ENCODE measurements around the gene DHRS4. TPM values are rescaled to one million over a fixed set of nuclear protein-coding genes. Genes with fewer than 3 reads are reported as not detected.
"Not testable (repeated sequence)": the region's sequence is repeated elsewhere in the genome, so short reads cannot be mapped to it uniquely, and the experiment has no call there.

The DHRS4 gene
- total RNA-seq, 1 donor from 2014 or later = 42.9 TPM

DNA sequence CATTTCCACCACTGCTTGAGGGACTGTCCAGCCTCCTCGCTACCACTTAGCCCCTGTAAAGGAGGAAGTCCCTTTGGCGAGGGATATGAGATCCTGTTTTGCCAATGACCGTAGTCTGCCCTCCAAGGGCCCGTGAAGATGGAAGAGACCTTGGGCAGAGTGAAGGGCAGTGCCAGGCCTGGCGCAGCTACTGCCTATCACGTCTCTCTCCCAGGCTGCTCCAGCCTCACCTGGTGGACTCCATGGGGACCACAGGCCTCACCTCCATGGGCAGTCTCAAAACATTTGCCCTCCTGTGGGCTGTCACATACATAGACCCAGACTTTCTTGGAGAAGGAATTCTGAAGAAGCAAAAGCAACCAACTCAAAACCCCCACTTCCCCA, 34.6 kb downstream of the DHRS4 start:
- DNase-seq = not testable (repeated sequence)

DNA sequence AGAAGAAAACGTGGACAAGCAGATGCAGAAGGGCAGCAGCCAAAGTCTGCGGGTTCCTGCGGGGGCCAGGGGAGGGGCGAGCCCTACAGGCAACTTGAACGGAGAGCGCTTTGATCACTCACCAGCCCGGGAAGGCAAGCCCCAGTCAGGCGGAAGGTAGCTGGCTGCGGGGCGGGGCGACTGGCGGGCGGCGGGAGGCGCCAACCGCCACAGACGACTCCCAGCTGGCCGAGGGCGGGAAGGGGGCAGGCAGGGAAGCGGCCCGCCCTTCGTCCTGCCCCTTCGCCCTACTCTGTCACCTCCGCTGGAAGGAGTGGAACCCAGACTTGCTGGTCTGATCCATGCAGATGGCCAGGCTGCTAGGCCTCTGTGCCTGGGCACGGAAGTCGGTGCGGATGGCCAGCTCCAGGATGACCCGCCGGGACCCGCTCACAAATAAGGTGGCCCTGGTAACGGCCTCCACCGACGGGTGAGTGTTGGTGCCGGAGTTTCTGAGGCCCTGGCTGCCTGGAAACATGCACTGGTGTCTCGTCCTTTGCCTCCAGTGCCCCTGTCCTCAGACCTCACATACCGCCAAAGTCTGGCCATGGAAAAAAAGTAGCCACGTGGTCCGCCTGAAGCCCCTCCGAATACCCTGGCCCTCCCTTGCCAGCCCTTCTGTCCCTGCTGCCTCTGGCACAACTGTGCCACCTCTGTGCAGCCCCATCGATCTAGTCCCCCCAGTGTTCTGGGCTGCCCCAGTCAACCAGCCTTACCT, 35.2 kb downstream of the DHRS4 start, which contains the start of gene DHRS4L2:
DHRS4L2 (plus strand) TSS at position 323 of the 757 bp plus-strand sequence; CDS start at position 342, 19 bp downstream.
- DNase-seq = peak; percentile 71

DNA sequence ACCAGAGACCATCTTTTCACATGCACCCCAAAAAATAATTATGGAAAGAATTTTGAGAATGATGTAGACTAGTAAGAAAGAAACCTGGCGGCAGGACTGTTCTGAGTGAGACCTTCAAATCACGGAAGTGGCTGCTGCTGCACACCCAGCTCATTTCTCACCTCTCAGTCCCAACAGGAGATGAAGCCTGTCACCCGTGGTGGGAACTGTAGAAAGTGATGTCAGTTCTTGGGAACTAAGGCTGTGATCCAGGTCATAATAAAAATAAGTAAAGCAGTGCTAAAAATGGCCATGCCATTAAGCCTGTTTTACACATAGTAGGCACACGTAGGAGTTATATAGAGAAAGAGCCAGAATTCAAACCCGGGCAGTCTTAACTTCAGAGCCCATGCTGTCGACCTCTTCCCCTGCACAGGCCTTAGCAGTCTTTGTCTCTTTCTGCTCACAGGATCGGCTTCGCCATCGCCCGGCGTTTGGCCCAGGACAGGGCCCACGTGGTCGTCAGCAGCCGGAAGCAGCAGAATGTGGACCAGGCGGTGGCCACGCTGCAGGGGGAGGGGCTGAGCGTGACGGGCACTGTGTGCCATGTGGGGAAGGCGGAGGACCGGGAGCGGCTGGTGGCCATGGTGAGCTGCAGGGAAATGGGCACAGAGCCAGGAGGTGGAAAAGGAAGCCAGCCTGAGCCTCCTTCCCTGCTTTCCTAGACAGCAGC, 36.3 kb downstream of the DHRS4 start:
- DNase-seq = peak; percentile 20

DNA sequence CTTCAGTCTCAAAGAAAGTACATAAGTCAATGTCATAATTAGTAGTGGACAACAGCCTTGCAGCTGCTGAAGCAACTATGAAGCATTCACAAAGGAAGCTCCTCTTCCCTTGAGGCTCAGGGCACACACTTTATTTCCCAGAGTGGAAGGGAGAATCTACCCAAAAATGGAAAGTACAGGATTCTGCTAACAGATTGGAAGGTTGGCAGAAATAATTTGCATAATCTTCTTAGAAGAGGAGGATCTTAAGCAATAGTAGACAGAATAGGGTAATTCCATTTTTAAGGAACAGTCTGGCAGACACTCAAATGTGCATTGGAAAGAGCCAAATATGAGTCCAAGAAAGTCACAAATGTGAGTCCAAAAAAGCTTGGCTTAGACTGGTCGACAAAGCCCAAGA, 37.4 kb downstream of the DHRS4 start:
- not testable (repeated sequence) for DNase-seq

- not testable (repeated sequence) for DNase-seq
These were observed 39.5 kb downstream of the DHRS4 start for GRCh38 chr14:23993042-23993441.

DNA sequence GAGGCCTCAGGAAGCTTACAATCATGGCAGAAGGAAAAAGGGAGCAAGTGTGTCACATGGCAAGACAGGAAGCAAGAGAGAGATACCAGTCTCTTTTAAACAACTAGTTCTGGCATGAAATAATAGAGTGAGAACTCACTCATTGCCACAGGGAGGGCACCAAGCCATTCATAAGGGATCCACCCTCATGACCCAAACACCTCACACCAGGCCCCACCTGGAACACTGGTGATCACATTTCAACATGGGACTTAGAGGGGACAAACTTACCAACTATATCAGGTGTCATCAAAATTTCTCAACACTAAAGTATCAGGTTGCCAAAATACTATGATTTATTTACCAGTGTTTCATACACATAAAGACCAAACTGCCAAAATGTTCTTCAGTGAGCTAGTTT, 42.4 kb downstream of the DHRS4 start:
- not testable (repeated sequence) for DNase-seq

DNA sequence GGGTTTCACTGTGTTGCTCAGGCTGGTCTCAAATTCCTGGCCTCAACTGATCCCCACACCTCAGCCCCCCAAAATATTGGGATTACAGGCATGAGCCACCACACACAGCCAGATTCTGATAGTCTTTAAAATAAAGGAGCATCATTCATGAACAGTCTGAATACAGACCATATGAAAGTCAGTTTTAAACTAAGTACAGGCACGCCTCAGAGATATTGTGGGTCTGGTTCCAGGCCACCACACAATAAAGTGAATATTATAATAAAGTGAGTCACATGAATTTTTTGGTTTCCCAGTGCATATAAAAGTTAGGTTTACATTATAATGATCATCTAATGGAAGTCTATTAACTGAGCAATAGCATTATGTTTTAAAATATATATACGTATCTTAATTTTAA, 43.3 kb downstream of the DHRS4 start:
- not testable (repeated sequence) for DNase-seq

- DNase-seq = not testable (repeated sequence)
These were observed 46.1 kb downstream of the DHRS4 start for GRCh38 chr14:23999640-24000039.

GRCh38 chr14:24001078-24001477, 47.5 kb downstream of the DHRS4 start:
- DNase-seq = not testable (repeated sequence)

DNA sequence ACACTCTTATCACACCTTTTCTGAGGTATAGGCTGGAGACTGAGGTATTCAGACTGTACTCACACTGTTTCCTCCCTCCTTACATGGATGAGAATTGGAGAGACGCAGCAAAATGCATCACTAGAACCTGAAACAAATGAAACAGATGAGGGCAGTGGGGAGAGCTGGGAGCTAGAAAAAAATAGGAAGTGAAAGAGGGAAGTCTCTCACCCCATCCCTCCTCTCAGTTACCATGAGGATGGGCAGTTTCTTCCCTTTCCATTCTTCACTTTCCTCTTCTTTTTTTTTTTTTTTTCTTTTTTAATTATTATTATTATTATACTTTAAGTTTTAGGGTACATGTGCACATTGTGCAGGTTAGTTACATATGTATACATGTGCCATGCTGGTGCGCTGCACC, 48.1 kb downstream of the DHRS4 start:
- not testable (repeated sequence) for DNase-seq

- DNase-seq = not testable (repeated sequence)
These were observed 52.9 kb downstream of the DHRS4 start for GRCh38 chr14:24006471-24006816.

DNA sequence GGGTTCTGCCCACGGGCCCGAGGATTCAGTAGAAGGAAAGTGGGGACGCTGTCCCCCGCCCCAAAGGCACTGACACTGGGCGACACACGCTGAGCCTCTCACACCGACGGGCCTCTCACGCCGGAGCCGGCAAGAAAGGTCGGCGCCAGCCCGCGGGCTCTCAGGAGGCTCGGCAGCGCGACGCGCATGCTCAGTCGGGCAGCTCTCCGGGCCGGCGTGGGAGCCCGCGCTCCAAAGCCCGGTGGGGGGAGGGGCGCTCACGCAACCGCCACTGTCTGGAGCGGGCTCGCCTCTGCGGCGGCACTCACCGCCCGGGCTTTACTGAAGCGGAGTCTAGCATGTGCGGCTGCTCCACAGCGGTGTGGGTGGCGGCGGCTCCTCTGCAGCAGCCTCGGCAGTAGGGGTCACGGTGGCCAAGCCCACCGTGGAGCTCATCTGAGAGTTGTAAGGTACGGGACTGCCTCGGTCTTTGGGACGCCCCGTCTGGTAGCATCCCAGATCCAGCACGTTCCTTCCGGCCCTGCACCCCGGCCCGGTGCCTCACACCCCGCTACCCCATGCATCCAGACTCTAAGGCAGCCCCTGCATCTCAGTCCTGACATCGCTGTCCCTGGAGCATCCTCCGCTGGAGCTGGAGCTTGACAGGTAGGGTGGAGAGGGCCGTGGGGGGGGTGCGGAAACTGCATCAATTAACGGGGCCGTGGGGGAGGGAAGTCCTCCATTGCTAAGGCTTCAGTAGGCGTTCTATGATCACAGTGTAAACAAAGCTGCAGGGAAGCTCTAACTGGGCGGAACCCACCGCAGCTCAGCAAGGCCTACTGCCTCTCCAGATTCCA, 53.5 kb downstream of the DHRS4 start:
- peak; percentile 30 for DNase-seq

DNA sequence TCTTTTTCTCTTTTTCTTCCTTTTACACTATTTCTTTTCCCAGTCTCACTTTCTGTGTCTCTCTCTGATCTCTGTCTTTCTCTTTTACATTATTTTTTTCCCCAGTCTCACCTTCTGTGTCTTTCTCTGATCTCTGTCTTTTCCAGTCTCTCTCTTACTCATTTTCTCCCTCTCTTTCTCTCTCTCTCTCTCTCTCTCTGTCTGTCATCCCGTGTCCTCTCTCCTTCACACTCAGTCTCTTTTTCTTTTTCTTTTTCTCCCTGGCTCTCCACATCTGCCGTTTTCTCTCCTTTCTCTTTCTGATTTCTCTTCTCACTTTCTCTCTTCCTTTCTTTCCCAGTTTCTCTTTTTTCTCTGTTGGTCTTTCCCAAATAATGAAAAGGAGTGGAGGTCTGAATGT, 57.5 kb downstream of the DHRS4 start:
- DNase-seq = no peak

- not testable (repeated sequence) for DNase-seq
These were observed 59.2 kb downstream of the DHRS4 start for GRCh38 chr14:24012726-24013273.

DNA sequence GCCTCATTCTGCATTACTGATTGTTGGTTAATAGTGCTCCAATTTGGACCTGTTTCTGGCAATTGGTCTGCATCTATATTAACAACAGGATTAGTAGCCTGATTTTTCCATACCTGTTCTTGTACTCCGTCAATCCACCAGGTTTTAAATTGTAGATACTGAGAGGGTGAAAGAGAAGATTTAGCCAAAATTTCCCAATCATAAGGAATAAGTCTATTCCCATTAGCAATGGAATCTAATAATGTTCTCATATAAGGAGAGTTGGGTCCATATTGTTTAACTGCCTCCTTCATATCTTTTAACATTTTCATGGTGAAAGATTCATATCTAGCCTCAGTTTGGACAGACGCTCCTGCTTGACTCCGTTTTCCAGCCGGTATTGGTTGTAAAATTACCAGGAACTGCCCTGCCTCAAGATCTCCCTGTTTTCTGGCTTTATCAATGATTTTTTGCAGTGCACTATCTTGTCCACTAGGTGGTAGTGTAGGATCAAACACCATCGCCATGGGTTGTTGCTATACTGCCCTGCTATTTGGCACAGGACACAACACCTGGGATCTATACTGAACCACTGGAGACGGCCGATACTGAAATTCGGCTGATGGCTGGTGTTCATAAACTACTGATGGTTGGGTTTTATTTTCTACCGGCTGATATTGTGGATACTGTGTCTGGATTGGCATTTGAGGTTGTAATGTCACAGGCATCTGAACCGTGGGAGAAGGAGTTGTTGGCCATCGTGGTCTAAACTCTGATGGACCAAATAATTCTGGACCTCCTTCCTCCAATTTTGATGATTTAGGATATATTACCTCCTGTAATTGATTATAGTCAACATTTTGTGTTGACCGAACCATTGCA, 60.3 kb downstream of the DHRS4 start:
- peak; percentile 87 for DNase-seq

- DNase-seq = not testable (repeated sequence)
These were observed 62.2 kb downstream of the DHRS4 start for GRCh38 chr14:24015745-24016144.

Other genes with a start within 250 kb of the DHRS4 start
- gene DHRS4L2, start 35.2 kb downstream of the DHRS4 start, total RNA-seq = 11.6 and 12.6 TPM in 2 replicates
- 0.05 TPM in 1 of 2 replicates, not detected in the other for gene CARMIL3, start 98.2 kb downstream of the DHRS4 start, total RNA-seq
- gene CPNE6, start 117.8 kb downstream of the DHRS4 start, total RNA-seq = not detected in 2 replicates
- 5.8 and 10.5 TPM in 2 replicates for gene PCK2, start 140.5 kb downstream of the DHRS4 start, total RNA-seq
- gene DCAF11, start 161.0 kb downstream of the DHRS4 start, total RNA-seq = 90.7 and 93.9 TPM in 2 replicates
- gene NRL, start 161.2 kb downstream of the DHRS4 start, total RNA-seq = 0.88 and 2.6 TPM in 2 replicates
- gene FITM1, start 176.9 kb downstream of the DHRS4 start, total RNA-seq = 0.42 and 0.51 TPM in 2 replicates
- gene PSME1, start 182.4 kb downstream of the DHRS4 start, total RNA-seq = 167 TPM in 2 replicates
- 21.4 and 26.4 TPM in 2 replicates for gene EMC9, start 187.8 kb downstream of the DHRS4 start, total RNA-seq
- gene PSME2, start 192.8 kb downstream of the DHRS4 start, total RNA-seq = 108 and 110 TPM in 2 replicates
- 53.2 and 54.1 TPM in 2 replicates for gene RNF31, start 193.7 kb downstream of the DHRS4 start, total RNA-seq
- gene IRF9, start 207.5 kb downstream of the DHRS4 start, total RNA-seq = 37.8 and 55.5 TPM in 2 replicates
- gene REC8, start 218.3 kb downstream of the DHRS4 start, total RNA-seq = 2.7 and 4.2 TPM in 2 replicates
- gene IPO4, start 235.0 kb downstream of the DHRS4 start, total RNA-seq = 28.8 and 60.6 TPM in 2 replicates
- 63.5 and 82.5 TPM in 2 replicates for gene TM9SF1, start 241.7 kb downstream of the DHRS4 start, total RNA-seq